ENCODE data around the gene TPRA1.

DNA sequence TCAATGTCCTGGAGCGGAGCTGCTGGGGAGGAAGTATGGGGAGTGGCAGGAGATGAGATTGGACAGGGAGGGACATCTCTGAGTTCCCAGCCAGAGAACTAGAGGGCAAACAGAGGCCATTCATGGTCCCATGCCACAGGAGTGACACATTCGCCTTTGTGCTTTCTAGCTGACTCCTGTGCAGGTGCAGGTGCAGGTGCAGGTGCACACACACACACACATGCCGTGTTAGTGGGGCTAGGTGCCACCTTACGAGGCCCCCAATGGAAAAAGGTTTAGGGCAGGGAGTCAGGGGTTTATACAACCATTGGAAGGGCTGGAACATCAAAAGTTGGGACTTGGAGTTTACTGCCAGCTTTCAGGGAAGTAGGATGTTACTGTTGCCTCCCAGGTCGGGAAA, 52.0 kb downstream of the TPRA1 start:
- TF ChIP-seq, protein P1, sequence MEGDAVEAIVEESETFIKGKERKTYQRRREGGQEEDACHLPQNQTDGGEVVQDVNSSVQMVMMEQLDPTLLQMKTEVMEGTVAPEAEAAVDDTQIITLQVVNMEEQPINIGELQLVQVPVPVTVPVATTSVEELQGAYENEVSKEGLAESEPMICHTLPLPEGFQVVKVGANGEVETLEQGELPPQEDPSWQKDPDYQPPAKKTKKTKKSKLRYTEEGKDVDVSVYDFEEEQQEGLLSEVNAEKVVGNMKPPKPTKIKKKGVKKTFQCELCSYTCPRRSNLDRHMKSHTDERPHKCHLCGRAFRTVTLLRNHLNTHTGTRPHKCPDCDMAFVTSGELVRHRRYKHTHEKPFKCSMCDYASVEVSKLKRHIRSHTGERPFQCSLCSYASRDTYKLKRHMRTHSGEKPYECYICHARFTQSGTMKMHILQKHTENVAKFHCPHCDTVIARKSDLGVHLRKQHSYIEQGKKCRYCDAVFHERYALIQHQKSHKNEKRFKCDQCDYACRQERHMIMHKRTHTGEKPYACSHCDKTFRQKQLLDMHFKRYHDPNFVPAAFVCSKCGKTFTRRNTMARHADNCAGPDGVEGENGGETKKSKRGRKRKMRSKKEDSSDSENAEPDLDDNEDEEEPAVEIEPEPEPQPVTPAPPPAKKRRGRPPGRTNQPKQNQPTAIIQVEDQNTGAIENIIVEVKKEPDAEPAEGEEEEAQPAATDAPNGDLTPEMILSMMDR (IDR thresholded peaks at IDR 0.05), result no peak
- TF ChIP-seq EZH2 (IDR thresholded peaks at IDR 0.05) (no peak), EZH2phosphoT487 (IDR thresholded peaks at IDR 0.05) (no peak)

Measured in neural progenitor cell (in vitro differentiated cells).